GM13977 (cell line): Measurements from ENCODE around the gene FRMD1.

Experiments used
- DNase-seq: peaks from one replicate; pipeline ENCODE4 v3.0.0; 2012; ENCODE audit warnings: low spot score
- in situ Hi-C: fragments of 300-500 bp; cut with MboI; formaldehyde crosslinking; loops from one replicate; pipeline ENCODE4 v1.12.0; 2022; ENCODE audit warnings: low sequenced_read_pairs, low pct_unique_long_range_greater_than_20kb, mixed read lengths, inconsistent platforms; ENCODE audit not compliant: unreplicated experiment
- TF ChIP-seq, protein P1 (sequence below): IDR thresholded peaks from 2 replicates; pipeline ENCODE4 v1.5.1; 2012; ENCODE audit warnings: mild to moderate bottlenecking, control low read depth; ENCODE audit not compliant: insufficient read depth; ENCODE audit errors: extremely low read depth, missing control alignments

FRMD1 gene

DNA sequence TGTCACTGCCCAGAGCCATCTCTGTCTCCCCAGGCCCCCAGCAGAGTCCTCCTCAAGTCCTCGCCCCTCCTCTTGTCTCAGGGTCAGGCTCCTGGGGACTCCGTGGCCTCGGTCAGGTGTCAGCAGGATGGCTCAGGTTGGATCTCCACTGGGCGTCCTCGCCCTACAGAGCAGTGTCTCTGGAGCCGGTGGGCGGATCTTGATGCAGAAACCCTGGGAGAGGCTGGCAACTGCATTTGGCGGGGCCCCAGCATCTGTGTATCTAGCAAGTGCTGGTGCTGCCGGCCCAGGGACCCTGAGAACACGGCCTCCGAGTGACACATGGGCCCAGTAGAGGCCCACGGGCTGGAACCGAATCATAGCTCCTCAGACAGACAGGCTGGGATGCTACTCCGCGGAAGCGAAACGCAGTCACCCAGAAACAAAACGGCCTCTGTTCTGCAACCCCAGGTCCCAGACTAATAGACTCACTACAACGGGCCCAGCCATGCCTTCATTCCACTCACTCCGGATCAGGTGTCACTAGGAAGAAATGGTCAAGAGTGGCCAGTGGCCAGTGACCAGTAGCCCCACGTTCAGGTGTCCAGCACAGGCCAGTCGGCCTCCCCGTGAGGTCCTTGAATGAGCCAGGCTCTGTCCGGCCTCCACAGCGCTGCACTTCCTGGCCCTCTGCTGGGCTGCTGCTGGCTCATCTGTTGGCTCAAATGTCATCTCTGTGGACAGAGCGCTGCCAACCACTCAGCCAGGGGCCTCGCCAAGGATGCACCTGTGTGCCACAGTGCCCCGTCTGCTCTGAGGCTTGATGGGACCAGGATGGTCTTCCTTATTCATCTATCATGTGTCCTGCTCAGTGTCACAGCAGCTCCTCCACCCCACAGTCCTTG is 12.6 kb upstream of the FRMD1 start:
- in situ Hi-C loops, result no loop called here
- DNase-seq, result no peak
- TF ChIP-seq, protein P1, sequence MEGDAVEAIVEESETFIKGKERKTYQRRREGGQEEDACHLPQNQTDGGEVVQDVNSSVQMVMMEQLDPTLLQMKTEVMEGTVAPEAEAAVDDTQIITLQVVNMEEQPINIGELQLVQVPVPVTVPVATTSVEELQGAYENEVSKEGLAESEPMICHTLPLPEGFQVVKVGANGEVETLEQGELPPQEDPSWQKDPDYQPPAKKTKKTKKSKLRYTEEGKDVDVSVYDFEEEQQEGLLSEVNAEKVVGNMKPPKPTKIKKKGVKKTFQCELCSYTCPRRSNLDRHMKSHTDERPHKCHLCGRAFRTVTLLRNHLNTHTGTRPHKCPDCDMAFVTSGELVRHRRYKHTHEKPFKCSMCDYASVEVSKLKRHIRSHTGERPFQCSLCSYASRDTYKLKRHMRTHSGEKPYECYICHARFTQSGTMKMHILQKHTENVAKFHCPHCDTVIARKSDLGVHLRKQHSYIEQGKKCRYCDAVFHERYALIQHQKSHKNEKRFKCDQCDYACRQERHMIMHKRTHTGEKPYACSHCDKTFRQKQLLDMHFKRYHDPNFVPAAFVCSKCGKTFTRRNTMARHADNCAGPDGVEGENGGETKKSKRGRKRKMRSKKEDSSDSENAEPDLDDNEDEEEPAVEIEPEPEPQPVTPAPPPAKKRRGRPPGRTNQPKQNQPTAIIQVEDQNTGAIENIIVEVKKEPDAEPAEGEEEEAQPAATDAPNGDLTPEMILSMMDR, result no peak

DNA sequence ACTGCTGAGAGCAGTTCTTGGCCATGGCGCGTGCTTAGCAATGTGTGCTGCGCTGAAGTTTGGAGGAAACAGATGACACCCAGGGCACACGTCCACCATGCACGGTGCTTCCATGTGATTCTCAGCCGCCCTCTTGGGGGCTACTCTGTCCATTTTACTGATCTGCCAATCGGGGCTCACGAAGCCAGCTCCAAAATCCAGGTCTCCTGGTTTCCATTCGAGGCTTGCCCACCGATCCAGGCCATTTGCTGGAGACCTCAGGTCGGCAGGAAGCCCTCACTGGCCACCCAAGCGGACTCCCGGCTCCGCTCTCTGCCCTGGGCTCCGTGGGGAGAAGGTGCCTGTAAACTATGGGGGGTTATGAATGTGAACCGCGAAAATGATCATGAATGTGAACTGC is 11.7 kb upstream of the FRMD1 start:
- TF ChIP-seq, protein P1, result no peak
- no peak for DNase-seq
- in situ Hi-C loops, result no loop called here

DNA sequence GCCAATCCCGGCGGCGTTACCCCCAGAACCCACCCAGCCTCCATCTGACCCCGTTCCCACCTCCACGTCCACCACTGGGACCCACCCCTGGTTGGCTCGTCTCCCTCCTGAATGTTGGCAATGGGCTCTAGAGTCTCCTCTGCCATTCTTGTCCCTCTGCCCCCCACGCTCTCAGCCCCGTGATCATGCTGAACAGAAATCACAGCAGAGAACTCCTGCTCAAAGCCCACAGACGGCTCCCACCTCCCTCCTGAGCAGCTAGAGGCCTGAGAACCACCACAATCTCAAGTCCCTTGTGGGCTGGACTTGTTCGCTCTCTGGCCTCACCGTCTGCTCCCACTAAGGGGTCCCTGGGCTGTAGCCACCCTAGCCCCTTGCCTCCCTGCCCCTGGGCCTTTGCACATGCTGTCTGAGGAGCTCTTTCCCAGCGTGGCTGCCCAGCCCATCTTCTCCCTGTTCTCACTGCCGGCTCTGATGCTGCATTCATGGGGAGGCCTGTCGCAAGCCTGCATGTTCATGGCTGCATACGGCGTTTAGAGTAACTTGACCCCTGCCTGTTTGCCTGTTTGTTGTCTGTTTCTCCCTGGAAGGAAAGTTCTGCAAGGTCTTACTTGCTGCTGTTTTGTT is 11.2 kb upstream of the FRMD1 start:
- in situ Hi-C loops, result no loop called here
- TF ChIP-seq, protein P1, result no peak
- no peak for DNase-seq

DNA sequence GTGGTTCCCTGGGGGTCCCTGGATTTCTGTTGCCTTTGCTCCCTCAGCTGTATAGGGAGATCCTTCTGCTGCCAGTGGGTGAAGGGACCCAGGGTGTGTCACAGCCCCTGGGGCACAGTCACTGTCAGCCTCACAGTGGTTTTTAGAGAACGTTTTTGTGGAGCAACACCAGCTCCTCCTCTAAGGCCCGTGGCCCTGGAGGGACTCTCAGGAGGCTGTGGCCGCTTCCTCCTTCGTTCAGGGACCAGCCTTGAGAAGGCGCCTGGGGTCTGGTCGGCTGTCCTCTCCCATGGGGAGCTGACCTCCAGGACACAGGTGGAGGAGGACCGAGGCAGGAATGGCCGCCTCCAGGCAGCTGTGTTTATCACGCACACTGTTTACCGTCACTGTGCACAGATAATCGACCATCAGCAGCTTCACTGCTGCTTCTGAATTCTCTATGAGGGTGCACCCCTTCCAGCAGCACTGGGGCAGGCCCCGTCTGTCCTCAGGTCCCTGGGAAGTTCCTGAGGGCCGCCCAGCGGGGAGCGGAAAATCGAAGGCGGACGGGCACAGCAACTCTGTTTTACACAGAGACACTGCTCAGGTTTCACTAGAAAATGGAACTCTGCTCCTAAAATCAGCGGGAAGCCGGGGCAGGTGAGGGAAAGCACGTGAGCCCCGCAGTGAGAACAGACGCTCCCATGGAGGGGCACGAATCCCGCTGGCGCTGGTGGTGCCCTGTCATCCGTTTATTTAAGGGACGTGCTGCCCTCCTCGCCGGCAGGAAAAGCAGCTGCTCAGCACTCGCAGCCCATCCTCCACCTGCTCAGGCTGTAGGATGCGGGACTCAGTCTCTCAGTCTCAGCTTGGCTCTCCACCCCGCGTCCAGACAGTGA is 10.4 kb upstream of the FRMD1 start:
- DNase-seq, result no peak
- TF ChIP-seq, protein P1, result no peak
- in situ Hi-C loops, result no loop called here

DNA sequence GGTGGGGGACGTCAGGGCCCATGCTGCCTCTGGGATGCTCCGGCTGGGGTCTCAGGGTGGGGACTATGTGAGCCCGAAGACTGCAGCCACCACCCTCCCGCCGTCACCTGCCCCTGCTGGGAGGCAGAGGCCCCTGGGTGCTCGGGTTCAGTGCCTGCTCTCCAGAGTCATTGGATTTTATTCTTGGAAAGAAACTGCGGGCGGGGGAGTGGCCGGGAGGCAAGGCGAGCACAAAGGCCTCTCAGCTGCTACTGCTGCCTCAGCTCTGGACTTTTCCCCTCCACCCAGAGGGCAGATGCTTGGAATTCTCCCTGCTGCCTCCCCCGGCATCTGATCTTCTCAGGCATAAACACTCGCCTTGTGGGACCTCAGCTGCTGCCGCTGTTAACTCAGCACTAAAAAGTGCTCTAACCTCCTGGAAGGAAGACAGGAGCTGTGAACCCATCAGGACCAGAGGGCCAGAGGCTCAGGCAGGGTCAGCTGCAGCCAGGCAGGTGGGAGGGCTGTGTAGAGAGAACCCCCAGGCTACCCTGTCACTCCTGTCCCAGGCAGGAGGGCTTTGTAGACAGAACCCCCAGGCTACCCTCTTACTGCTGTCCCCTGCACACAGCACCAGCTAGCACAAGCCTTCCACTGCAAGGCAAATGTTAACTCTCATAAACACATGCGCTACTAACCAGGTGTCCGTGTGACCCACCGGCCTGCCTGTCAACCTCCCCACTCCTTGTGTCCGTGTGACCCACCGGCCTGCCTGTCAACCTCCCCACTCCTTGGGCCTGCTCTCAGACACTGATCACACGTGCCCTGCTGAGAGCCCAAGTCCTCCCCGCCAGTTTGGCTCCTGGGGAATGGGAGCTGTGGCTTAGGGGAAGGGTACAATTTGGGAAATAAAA is 9.4 kb upstream of the FRMD1 start:
- no peak for DNase-seq
- TF ChIP-seq, protein P1, result no peak
- in situ Hi-C loops, result no loop called here
